H1 (cell line): ENCODE results near the gene PRKAG1.

Source experiments
- PHF8 ChIP-seq: fragments of 200-600 bp; sonication (generic); conservative IDR thresholded peaks from 2 replicates; pipeline ENCODE4 v1.7.1; 2012; ENCODE audit warnings: low read depth, mild to moderate bottlenecking, inconsistent platforms, low read length, moderate library complexity
- POLR2A ChIP-seq, 2 experiments: IDR thresholded peaks; 1 replicate in 1 of 2; 2 replicates in 1 of 2; pipeline ENCODE4 v1.6.1; 2011; ENCODE audit warnings: low read depth in 2 of 2, low read length in 2 of 2, mild to moderate bottlenecking in 2 of 2; ENCODE audit errors: control extremely low read depth in 1 of 2
- SP1 ChIP-seq: IDR thresholded peaks from 2 replicates; pipeline ENCODE4 v1.6.1; 2011; ENCODE audit warnings: low read depth, low read length

DNA sequence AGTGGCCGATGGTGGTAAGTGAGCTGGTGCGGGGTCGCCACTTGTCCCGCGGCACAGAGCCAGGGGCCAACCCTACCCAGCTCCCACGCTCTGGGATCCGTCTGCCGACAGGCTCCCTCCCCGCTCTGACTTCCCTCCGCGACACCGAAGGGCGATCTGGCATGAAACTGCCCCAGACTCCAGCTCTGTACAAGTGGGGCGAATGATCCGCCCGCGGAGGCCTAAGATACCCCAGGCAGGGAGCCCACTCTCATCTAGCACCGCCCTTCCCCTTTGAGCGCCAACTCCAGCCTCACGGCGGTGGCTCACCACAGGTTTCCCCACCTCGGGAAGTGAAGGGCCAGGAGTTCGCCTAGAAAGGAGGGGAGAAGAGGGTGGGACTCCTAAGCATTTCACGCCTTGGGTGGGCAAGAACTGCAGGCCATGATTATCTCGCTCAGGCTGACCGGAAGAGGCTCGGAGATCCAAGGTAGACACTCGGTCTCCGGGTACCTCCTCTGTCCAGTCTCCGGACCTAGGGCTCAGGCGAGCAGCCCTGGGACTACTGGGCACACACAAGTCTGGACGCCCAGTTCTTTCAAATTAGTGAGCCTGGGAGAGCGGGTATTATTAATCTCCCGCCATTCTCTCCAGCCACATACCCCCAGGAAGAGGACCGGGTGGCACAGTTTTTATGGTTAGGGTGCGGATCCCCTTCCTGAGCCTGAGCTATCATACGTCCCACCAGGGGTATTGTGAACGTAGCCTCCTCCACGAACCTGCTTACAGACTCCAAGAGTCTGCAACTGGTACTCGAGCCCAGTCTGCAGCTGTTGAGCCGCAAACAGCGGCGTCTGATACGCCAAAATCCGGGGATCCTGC is 39.6 kb downstream of the PRKAG1 start:
- TF ChIP-seq PHF8 (no peak), SP1 (no peak), POLR2A (IDR thresholded peaks at IDR 0.05; ENCODE audit: control extremely low read depth in 1 of 2, low read depth in 2 of 2, low read length in 2 of 2) (no peak)
